NCI-H128 (cell line): ENCODE data around the gene LATS1.
"Not testable (repeated sequence)": the region's sequence is repeated elsewhere in the genome, so short reads cannot be mapped to it uniquely, and the experiment has no call there.

Experiments used
- DNase-seq: peaks from one replicate; lab custom pipeline; 2025; ENCODE audit not compliant: unreplicated experiment; lab: John Stamatoyannopoulos, UW

The LATS1 gene

GRCh38 chr6:149672265-149672664, 45.6 kb downstream of the LATS1 start:
- not testable (repeated sequence) for DNase-seq

- DNase-seq = no peak
These were observed 57.9 kb downstream of the LATS1 start for GRCh38 chr6:149660028-149660427.

GRCh38 chr6:149657441-149657840, 60.5 kb downstream of the LATS1 start:
- no peak for DNase-seq

GRCh38 chr6:149651056-149651455, 66.8 kb downstream of the LATS1 start:
- DNase-seq = no peak

- peak; percentile 68 for DNase-seq
These were observed 69.5 kb downstream of the LATS1 start, which contains the start of gene KATNA1 for GRCh38 chr6:149648148-149649145. TSS of gene KATNA1 (minus strand) at chr6:149648714. CDS start at chr6:149638547, 10,167 bp downstream.

GRCh38 chr6:149646599-149646998, 71.3 kb downstream of the LATS1 start:
- DNase-seq = no peak

GRCh38 chr6:149642829-149643580, 74.9 kb downstream of the LATS1 start:
- DNase-seq = no peak

GRCh38 chr6:149636124-149636523, 81.8 kb downstream of the LATS1 start:
- DNase-seq = no peak

GRCh38 chr6:149634315-149634714, 83.6 kb downstream of the LATS1 start:
- DNase-seq = no peak

- DNase-seq = no peak
These were observed 88.9 kb downstream of the LATS1 start for GRCh38 chr6:149628875-149629510.

- no peak for DNase-seq
These were observed 90.2 kb downstream of the LATS1 start for GRCh38 chr6:149627672-149628071.

- DNase-seq = no peak
These were observed 102.1 kb downstream of the LATS1 start for GRCh38 chr6:149615805-149616204.

GRCh38 chr6:149614337-149614736, 103.6 kb downstream of the LATS1 start:
- DNase-seq = no peak

GRCh38 chr6:149608381-149608982, 109.4 kb downstream of the LATS1 start:
- DNase-seq = no peak
